ENCODE data around the gene NAPEPLD. TPM values are rescaled to one million over a fixed set of nuclear protein-coding genes. Genes with fewer than 3 reads are reported as not detected.

Gene NAPEPLD
- total and polyA plus RNA-seq, 2 of the 8 experiments (the other 6 are each of a cell fraction or from before 2014, with no cell fraction given), result 4.2 to 9.9 TPM

DNA sequence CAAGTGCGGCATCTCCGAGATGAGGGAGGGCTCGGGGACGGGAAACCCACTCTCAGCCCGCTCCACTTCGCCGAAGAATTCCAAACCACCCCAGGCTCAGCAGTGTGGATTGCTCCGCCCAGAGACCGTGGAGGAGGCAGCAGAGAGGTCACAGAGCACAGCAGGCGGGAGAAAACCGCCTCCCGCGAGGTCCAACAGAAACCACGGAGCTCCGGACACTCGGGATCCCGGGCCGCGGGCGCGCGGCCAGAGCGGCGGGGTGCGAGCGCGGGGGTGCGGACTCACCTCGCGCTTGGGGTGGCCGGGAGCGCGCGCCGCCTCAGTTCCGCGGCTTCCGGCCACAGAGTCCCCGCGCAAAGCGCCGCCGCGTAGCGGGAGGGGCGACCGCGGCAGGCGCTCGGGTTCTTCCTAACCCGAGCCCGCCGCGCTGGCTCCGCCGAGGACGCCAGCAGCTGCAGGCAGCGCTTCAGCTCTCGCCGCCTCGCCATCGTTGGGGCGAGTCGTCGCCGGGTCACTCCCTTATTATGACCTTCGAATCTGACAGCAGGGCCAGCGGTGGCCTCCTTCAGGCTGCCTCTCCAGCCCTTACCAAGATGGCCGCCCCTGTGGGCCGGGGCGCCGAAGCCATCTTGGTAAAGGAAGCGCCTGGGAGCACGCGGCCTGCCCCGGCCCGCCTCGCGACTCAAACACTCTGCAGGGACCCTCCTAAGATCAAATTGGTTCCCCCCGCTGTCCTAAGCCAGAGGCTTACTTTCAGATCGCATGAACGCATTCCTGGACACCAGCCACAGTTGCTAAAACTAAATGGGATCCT lies at the start of gene NAPEPLD (continued):
- 0 out of 2 replicates have a peak, but pooled peaks have one; percentile 31 for TF ChIP-seq EGR1 (IDR thresholded peaks at IDR 0.05; ENCODE audit: borderline replicate concordance, low read depth, low read length)
- 0 out of 2 replicates have a peak, but pooled peaks have one; percentile 36 for TF ChIP-seq CHD2 (IDR thresholded peaks at IDR 0.05; ENCODE audit: low read length)
- TF ChIP-seq CEBPB (IDR thresholded peaks at IDR 0.05; ENCODE audit: low read depth, low read length), result no peak
- TF ChIP-seq, protein P1, sequence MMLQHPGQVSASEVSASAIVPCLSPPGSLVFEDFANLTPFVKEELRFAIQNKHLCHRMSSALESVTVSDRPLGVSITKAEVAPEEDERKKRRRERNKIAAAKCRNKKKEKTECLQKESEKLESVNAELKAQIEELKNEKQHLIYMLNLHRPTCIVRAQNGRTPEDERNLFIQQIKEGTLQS (IDR thresholded peaks at IDR 0.05; ENCODE audit: insufficient read depth, low read depth, low read length), result no peak
- TF ChIP-seq CBX8 (IDR thresholded peaks at IDR 0.05; ENCODE audit: borderline replicate concordance, low read depth, low read length), result no peak
- TF ChIP-seq TAF1 (IDR thresholded peaks at IDR 0.05; ENCODE audit: low read depth, low read length), result peak; percentile 65
- TF ChIP-seq, protein P2, sequence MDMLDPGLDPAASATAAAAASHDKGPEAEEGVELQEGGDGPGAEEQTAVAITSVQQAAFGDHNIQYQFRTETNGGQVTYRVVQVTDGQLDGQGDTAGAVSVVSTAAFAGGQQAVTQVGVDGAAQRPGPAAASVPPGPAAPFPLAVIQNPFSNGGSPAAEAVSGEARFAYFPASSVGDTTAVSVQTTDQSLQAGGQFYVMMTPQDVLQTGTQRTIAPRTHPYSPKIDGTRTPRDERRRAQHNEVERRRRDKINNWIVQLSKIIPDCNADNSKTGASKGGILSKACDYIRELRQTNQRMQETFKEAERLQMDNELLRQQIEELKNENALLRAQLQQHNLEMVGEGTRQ (IDR thresholded peaks at IDR 0.05; ENCODE audit: low read length), result no peak
- TF ChIP-seq JUND (IDR thresholded peaks at IDR 0.05; ENCODE audit: low read length), result no peak
- peak; percentile 15; the same call in 1 of the 2 replicates for TF ChIP-seq POLR2AphosphoS5 (IDR thresholded peaks at IDR 0.05; ENCODE audit: low read depth, low read length)
- peak; percentile 72 for TF ChIP-seq PHF8 (conservative IDR thresholded peaks at IDR 0.05; ENCODE audit: low read depth, low read length)
- TF ChIP-seq TEAD4 (IDR thresholded peaks at IDR 0.05; ENCODE audit: low read depth, low read length), result 0 out of 2 replicates have a peak, but pooled peaks have one; percentile 4
- no peak for TF ChIP-seq GTF2F1 (IDR thresholded peaks at IDR 0.05; ENCODE audit: borderline replicate concordance, low read depth, low read length)
- TF ChIP-seq, protein P3, sequence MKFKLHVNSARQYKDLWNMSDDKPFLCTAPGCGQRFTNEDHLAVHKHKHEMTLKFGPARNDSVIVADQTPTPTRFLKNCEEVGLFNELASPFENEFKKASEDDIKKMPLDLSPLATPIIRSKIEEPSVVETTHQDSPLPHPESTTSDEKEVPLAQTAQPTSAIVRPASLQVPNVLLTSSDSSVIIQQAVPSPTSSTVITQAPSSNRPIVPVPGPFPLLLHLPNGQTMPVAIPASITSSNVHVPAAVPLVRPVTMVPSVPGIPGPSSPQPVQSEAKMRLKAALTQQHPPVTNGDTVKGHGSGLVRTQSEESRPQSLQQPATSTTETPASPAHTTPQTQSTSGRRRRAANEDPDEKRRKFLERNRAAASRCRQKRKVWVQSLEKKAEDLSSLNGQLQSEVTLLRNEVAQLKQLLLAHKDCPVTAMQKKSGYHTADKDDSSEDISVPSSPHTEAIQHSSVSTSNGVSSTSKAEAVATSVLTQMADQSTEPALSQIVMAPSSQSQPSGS (IDR thresholded peaks at IDR 0.05; ENCODE audit: low read length), result no peak
- TF ChIP-seq RFX5 (IDR thresholded peaks at IDR 0.05; ENCODE audit: borderline replicate concordance, low read depth, low read length), result no peak
- TF ChIP-seq TAF7 (optimal IDR thresholded peaks at IDR 0.05; ENCODE audit: borderline replicate concordance, low read depth, low read length), result peak; percentile 67
- TF ChIP-seq BCL11A (IDR thresholded peaks at IDR 0.05; ENCODE audit: low read depth in 2 of 2, low read length in 2 of 2), result no peak
- peak; percentile 87; the same call in 1 of the 2 replicates for TF ChIP-seq RBBP5 (IDR thresholded peaks at IDR 0.05; ENCODE audit: borderline replicate concordance, low read depth, low read length)
- TF ChIP-seq HDAC2 (IDR thresholded peaks at IDR 0.05; ENCODE audit: borderline replicate concordance in 1 of 2, low read depth in 2 of 2, low read length in 2 of 2), result peak; percentile 11 to 36; a peak in 1 of 4 replicates
- TF ChIP-seq SP4 (IDR thresholded peaks at IDR 0.05; ENCODE audit: low read length), result no peak
- no peak for TF ChIP-seq FOSL1 (IDR thresholded peaks at IDR 0.05; ENCODE audit: insufficient read depth, low read depth, low read length)
- TF ChIP-seq SP1 (IDR thresholded peaks at IDR 0.05; ENCODE audit: low read depth, low read length), result no peak

Measured in H1 (cell line).